Duodenal mucosa (tissue), 2 donors: ENCODE data around the gene APOL2.
A peak's percentile ranks its signal among the peaks of the same experiment; 100 is the strongest.

Source experiments
- H3K27ac ChIP-seq: one replicate; pipeline ENCODE4 v1.7.0; 2013; ENCODE audit warnings: low read depth, low read length
- H3K27me3 ChIP-seq, 2 donors: one replicate each; pipeline ENCODE4 v1.7.0; 2013; ENCODE audit warnings: low read length in 2 of 2, control low read depth in 1 of 2; ENCODE audit not compliant: insufficient read depth in 2 of 2, control insufficient read depth in 1 of 2
- H3K36me3 ChIP-seq, 2 donors: one replicate each; pipeline ENCODE4 v1.7.0; 2013; ENCODE audit warnings: low read length in 2 of 2, control low read depth in 1 of 2; ENCODE audit not compliant: insufficient read depth in 2 of 2, control insufficient read depth in 1 of 2
- H3K4me1 ChIP-seq, 2 donors: one replicate each; pipeline ENCODE4 v1.7.0; 2013; ENCODE audit warnings: low read length in 2 of 2, control low read depth in 1 of 2; ENCODE audit not compliant: insufficient read depth in 2 of 2, control insufficient read depth in 1 of 2
- H3K4me3 ChIP-seq, 2 donors: one replicate each; pipeline ENCODE4 v1.7.0; 2013; ENCODE audit warnings: low read length in 2 of 2, low read depth in 1 of 2
- H3K9ac ChIP-seq, 2 donors: one replicate each; pipeline ENCODE4 v1.7.0; 2013; ENCODE audit warnings: low read length in 2 of 2, low read depth in 1 of 2
- H3K9me3 ChIP-seq, 2 donors: one replicate each; pipeline ENCODE4 v1.7.0; 2013; ENCODE audit warnings: low read length in 2 of 2, control low read depth in 1 of 2; ENCODE audit not compliant: control insufficient read depth in 1 of 2

APOL2 gene, protein sequence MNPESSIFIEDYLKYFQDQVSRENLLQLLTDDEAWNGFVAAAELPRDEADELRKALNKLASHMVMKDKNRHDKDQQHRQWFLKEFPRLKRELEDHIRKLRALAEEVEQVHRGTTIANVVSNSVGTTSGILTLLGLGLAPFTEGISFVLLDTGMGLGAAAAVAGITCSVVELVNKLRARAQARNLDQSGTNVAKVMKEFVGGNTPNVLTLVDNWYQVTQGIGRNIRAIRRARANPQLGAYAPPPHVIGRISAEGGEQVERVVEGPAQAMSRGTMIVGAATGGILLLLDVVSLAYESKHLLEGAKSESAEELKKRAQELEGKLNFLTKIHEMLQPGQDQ

DNA sequence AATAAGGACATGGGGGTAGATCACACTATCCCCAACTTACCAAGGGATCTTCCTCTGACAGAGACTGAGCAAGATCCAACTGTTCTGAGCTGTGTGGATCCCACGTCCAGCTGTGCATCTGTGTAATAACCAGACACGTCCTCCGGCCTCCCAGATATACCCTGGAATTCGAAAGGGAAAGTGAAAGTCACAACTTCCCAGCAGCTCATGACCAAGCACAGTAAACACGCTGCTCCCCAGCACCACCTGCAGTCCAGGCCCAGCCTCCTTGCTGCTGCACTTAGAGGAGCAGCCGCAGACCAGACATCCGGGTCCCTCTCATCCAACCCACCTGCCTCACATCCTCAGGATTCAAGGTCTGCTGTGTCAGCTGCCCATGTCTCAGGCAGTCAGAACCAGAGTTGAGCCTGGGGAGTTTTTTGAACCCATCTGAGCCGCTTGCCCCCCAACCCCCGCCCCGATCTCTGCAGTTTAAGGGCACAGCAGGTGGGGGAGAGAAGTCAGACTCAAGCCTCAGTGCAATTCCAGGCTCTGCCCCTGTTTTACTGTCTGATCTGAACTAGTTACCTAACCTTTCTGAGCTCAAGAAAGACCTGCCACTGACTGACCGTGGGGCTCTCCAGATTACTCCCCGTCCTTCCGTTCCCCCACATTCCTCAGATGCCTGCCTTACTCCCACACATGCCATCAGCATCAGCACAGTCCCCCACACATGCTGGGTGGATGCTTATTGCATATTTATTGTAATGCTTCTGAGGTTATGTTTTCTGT is at the start of gene APOL2:
TSS of gene APOL2 (minus strand) at position 127 of the 771 bp plus-strand sequence. CDS start 6,365 bp downstream, outside the sequence.
- H3K36me3 ChIP-seq: peaks cover 0 to 6% of the 10 kb centered on the region in 2 donors
- no peaks in the 10 kb centered on the region for H3K27me3 ChIP-seq
- peaks cover 30 to 31% of the 10 kb centered on the region in 2 donors for H3K4me1 ChIP-seq
- H3K27ac ChIP-seq: peak within 1 kb of the TSS; percentile 74
- peak within 1 kb of the TSS; percentile 85 to 87 for H3K9ac ChIP-seq
- peak within 1 kb of the TSS; percentile 79 to 95 for H3K4me3 ChIP-seq
- no peaks in the 10 kb centered on the region for H3K9me3 ChIP-seq

DNA sequence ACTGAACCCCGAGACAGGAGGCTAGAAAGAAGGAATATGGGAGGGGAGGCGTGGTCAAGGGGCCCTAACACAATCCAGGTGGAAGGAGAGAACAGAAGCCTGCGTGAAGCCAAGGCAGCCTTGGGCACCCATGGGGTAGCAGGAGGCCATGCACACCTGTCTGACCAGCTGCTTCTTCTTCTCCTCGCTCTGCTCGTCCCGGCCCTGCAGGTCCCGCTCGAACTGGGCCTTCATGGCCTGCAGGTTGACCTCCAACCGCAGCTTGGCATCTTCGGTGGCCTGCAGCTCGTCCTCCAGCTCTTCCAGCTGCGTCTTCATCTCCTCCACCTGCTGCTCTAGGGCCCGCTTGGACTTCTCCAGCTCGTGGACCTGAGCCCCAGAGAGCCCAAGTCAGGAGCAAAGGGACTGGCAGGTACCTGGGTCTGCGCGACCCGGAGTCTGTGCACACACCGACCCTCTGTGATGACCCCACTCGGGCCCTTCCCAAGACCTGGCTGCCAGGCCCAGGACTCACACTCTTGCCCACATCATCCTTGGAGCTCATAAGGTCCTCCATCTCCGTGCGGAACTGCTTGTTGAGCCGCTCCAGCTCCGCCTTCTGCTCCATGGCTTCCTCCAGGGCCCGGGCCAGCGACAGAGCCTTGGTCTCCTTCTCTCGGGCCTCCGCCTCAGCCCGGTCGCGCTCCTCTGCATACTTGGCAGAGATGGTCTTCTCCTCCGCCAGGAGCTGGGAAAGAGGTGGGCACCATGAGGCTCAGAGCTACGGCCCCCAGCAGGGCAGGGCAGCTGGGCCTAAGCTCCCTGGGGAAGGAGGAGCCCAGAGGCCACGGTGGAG is 49.5 kb upstream of the APOL2 start:
- peaks cover 79 to 82% of the 10 kb centered on the region in 2 donors for H3K36me3 ChIP-seq

DNA sequence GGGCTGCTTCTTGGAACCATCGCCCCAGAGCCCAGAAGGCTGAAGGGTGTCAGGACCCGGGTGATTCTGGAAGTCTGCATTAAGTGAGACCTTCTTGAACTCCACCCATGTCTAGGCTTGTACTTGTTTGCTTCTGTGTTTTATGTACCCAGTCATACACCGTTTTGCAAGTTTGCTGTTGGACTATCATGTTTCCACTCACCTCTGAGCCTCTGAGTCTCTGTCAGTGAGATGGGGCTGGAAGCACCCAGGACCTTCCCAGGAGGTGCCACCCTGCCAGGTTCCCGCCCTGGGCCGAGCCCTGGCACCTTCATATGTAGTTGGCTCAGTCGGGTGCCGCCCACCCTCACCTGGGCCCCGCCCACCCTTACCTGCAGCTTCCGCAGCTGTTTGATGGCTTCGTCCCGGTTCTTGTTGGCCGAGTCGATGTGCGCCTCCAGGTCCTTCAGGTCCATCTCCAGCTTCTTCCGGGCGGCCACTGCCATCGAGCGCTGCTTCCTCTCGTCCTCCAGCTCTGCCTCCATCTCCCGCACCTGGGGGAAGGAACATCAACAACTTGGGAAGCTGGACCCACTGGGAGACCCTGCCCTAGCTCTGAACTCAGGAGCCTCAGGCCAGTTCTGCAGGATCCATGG is 48.7 kb upstream of the APOL2 start:
- no peaks in the 10 kb centered on the region for H3K4me1 ChIP-seq
- H3K9me3 ChIP-seq: no peaks in the 10 kb centered on the region
- H3K27ac ChIP-seq: no peak overlapping the region
- no peaks in the 10 kb centered on the region for H3K27me3 ChIP-seq
- no peak overlapping the region for H3K4me3 ChIP-seq
- H3K36me3 ChIP-seq: peaks cover 71 to 80% of the 10 kb centered on the region in 2 donors
- H3K9ac ChIP-seq: no peak overlapping the region

More for the DNA sequence above, 49.5 kb upstream of the APOL2 start:
- Histone ChIP-seq H3K27me3 (no peaks in the 10 kb centered on the region), H3K27ac (no peak overlapping the region), H3K9ac (no peak overlapping the region), H3K4me1 (no peaks in the 10 kb centered on the region), H3K9me3 (no peaks in the 10 kb centered on the region), H3K4me3 (no peak overlapping the region)

DNA sequence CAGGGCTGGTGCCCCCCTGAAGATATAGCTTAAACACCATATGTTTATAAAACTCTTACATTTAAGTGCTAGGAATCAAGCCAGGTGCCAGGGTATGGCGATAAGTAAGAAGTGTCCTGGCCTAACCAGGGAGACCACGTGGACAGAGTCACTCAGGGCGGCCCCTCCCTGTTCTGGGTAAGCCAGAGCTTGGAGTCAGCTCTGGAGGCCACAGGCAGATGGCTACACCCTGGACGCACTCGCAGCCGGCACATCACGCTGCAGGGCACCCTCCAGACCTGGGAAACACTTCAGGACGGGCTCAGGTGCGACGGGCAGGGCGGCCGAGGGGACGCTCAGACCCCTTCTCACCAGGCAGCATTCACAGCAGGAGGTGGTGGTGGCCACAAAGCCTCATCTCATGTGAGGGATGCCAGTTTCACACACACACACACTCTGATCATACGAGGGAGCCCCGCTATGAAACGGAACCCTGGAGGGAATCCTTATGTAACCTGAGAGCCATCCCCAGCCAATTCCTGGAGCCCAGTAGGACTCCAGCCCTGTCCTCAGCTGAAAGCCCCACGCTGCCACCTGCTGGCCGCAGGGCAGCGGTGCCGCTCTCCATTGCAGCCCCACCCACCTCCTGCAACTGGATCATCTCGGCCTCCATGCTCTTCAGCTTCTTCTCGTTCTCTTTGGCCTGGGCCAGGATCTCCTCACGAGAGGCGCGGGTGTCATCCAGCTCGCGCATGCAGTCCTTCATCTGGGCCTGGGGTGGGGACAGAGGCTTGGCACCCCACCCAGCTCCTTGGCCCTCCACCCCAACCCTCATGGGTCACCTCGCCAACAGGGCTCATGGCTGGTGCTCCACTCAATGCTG is 47.0 kb upstream of the APOL2 start:
- no peaks in the 10 kb centered on the region for H3K9me3 ChIP-seq
- peaks cover 69 to 82% of the 10 kb centered on the region in 2 donors for H3K36me3 ChIP-seq
- H3K9ac ChIP-seq: no peak overlapping the region
- no peak overlapping the region for H3K4me3 ChIP-seq
- no peaks in the 10 kb centered on the region for H3K4me1 ChIP-seq
- no peak overlapping the region for H3K27ac ChIP-seq
- no peaks in the 10 kb centered on the region for H3K27me3 ChIP-seq

DNA sequence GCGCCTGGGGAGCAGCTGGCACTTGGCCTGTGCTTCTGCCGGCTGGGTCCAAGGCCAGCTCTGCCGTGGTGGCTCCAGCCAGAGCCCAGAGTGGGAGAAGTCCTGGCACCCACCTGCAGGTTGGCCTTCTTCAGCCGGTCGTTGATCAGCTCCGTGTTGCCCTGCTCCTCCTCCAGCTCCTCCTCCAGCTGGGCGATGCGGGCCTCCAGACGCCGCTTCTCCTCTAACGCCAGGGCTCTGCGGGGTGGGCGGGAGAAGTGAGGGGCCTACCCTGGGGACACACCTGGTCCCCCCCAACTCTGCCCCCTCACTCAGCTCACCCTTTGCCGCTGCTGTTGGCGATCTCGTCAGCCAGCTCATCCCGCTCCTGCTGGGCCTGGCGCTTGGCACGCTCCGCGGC is 46.2 kb upstream of the APOL2 start:
- H3K27me3 ChIP-seq: no peaks in the 10 kb centered on the region
- H3K36me3 ChIP-seq: peaks cover 74 to 88% of the 10 kb centered on the region in 2 donors
- H3K9me3 ChIP-seq: no peaks in the 10 kb centered on the region
- H3K4me1 ChIP-seq: no peaks in the 10 kb centered on the region
- H3K4me3 ChIP-seq: no peak overlapping the region
- H3K9ac ChIP-seq: no peak overlapping the region
- no peak overlapping the region for H3K27ac ChIP-seq

DNA sequence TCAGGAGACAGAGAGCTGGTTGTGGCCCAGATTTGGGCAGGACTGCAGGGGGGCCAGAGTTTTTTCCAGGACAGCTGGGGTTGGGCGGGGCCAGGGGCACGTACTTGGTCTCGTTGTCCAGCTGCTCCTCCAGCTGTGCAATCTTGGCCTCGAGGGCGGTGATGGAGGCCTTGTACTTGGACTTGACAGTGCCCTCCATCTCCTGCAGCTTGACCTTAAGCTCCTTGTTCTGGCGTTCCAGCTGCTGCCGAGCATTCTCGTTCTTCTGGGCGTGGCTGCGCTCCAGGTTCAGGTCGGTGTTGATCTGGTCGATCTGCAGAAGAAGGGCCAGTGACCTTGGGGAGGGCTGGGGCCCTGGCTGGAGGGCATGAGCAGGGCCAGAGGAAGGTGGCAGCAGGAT is 45.7 kb upstream of the APOL2 start:
- H3K9me3 ChIP-seq: no peaks in the 10 kb centered on the region
- H3K4me1 ChIP-seq: no peaks in the 10 kb centered on the region
- no peaks in the 10 kb centered on the region for H3K27me3 ChIP-seq
- H3K36me3 ChIP-seq: peaks cover 74 to 91% of the 10 kb centered on the region in 2 donors
- no peak overlapping the region for H3K9ac ChIP-seq
- no peak overlapping the region for H3K27ac ChIP-seq
- no peak overlapping the region for H3K4me3 ChIP-seq

DNA sequence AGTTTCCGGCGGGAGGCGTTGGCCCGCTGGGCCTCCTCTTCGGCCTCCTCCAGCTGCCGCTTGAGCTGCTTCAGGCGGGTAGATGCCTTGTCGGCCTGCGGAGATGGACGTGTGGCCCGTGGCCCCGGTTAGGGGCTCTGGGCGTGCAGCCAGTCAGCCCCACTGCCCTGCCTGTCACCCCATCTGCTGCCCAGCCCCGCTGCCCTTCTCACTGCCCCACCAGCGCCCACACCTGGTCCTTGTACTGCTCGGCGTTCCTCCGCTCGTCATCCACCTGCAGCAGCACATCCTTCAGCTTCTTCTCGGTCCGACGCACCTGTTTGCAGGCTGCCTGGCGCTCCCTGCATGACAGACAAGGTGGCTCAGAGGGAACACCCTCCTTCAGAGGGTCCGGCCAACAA is 44.8 kb upstream of the APOL2 start:
- Histone ChIP-seq H3K27ac (no peak overlapping the region), H3K4me1 (no peaks in the 10 kb centered on the region), H3K27me3 (no peaks in the 10 kb centered on the region), H3K9me3 (no peaks in the 10 kb centered on the region), H3K9ac (no peak overlapping the region), H3K36me3 (peaks cover 65 to 83% of the 10 kb centered on the region in 2 donors), H3K4me3 (no peak overlapping the region)

DNA sequence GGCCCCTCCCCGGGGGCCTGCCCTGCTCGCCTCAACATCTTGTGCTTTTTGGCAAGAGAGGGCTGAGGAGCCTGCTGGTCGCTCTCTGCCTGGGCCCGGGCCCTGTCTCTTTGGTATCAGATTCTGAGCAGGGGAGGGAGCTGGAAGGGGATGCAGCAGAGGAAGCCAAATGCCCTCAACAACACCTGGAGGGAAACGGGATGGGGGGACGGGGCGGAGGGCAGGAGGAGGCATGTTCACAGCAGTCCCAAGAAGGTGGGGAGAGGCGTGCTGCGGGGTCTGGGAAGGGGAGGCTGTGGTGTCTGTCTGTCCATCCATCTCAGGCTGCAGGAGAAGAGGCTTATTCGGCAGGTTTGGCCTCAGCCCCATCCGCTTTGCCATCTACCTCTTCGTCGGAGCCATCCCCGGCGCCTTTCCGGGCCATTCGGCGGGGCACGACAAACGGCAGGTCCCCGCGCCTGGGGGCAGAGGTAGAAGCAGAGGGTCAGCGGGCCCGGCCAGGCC is 43.1 kb upstream of the APOL2 start:
- Histone ChIP-seq H3K4me1 (peaks cover 2 to 6% of the 10 kb centered on the region in 2 donors), H3K4me3 (no peak overlapping the region), H3K9ac (no peak overlapping the region), H3K9me3 (no peaks in the 10 kb centered on the region), H3K27ac (no peak overlapping the region), H3K27me3 (no peaks in the 10 kb centered on the region), H3K36me3 (peaks cover 50 to 66% of the 10 kb centered on the region in 2 donors)

DNA sequence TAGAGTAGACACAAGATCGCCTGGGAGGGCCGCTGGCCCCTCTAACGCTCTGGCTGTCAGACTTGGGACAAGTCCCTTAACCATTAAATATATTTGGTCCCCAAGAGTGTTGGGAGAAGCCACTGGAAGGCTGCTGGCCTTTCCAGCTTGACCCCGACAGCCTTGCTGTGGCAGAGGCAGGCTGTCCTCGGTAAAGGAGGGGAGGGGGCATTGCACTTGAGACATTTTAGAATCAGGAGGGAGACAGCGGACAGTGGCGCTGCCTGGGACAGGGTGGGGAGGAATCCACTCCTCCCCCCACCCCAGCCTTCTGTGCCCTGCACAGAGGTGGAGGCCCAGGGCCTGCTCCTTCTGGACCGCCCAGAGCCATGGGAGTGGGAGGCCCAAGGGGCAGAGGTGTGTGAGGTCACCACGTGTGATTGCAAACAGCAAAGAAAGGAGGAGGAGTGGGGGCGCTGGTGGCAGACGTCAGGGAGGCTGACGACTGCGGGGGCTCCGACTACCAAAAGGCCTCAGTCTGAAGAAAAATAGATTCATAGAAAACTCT is 42.5 kb upstream of the APOL2 start:
- Histone ChIP-seq H3K9me3 (no peaks in the 10 kb centered on the region), H3K27ac (no peak overlapping the region), H3K27me3 (no peaks in the 10 kb centered on the region), H3K9ac (no peak overlapping the region), H3K4me1 (peaks cover 4 to 9% of the 10 kb centered on the region in 2 donors), H3K36me3 (peaks cover 47 to 62% of the 10 kb centered on the region in 2 donors), H3K4me3 (no peak overlapping the region)
